Epithelial cell of proximal tubule (primary cell): ENCODE measurements around the gene NUP210. TPM values are rescaled to one million over a fixed set of nuclear protein-coding genes. Genes with fewer than 3 reads are reported as not detected.

Experiments
- DNase-seq: peaks from one replicate; pipeline ENCODE4 v3.0.0-alpha.2; 2011; ENCODE audit warnings: low read depth
- H3K4me3 ChIP-seq: 2 replicates; pipeline ENCODE4 v1.5.1; 2011; ENCODE audit warnings: low read depth, mild to moderate bottlenecking, low read length
- total RNA-seq: library from RNA; depleted of rRNA; stranded (reverse); fragments of >200 nt; gene quantifications from 2 replicates; pipeline ENCODE4 v1.2.3, GENCODE V29; 2015
- TF ChIP-seq, protein P1 (sequence below): conservative IDR thresholded peaks from 2 replicates; pipeline ENCODE4 v1.5.1; 2012; ENCODE audit warnings: low read depth, mild to moderate bottlenecking, low read length

The NUP210 gene
- total RNA-seq, 1 donor from 2014 or later = 40.1 TPM

DNA sequence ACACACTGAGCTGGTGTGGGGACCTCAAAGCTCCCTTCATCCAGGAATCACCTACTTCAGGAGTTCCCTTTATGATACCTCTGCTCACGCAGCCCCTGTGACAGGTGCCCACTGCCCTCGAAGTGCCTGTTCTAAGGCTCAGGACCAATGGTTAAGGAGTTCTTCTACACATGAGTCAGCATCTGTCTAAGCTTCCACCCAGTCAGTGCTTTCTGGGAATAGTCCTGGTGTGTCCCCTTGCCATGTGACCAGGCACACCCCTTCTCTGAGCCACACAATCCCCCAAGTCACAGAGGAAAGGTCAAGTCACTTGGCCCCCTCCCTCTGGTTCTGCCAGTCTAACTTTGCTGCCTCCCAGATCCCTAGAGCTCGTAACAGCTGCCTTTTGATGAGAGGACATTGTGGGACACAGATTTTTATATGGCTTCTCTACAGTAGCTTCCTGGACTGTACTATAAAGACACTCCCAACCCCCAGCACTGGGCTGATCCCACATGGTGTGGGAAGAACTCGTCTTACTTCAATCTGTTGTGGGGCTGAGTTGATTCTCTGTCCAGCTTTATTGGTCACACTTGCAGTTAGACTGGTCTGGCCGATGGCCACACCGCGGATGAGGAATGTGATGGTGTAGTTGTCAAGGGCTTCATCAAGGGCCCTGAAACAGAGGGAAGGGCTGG, 78.8 kb downstream of the NUP210 start:
- no peak overlapping the region for H3K4me3 ChIP-seq
- no peak for DNase-seq
- TF ChIP-seq, protein P1, sequence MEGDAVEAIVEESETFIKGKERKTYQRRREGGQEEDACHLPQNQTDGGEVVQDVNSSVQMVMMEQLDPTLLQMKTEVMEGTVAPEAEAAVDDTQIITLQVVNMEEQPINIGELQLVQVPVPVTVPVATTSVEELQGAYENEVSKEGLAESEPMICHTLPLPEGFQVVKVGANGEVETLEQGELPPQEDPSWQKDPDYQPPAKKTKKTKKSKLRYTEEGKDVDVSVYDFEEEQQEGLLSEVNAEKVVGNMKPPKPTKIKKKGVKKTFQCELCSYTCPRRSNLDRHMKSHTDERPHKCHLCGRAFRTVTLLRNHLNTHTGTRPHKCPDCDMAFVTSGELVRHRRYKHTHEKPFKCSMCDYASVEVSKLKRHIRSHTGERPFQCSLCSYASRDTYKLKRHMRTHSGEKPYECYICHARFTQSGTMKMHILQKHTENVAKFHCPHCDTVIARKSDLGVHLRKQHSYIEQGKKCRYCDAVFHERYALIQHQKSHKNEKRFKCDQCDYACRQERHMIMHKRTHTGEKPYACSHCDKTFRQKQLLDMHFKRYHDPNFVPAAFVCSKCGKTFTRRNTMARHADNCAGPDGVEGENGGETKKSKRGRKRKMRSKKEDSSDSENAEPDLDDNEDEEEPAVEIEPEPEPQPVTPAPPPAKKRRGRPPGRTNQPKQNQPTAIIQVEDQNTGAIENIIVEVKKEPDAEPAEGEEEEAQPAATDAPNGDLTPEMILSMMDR = no peak

- DNase-seq = no peak
- TF ChIP-seq, protein P1 = no peak
Observed at GRCh38 chr3:13339833-13340232, 80.3 kb downstream of the NUP210 start.

DNA sequence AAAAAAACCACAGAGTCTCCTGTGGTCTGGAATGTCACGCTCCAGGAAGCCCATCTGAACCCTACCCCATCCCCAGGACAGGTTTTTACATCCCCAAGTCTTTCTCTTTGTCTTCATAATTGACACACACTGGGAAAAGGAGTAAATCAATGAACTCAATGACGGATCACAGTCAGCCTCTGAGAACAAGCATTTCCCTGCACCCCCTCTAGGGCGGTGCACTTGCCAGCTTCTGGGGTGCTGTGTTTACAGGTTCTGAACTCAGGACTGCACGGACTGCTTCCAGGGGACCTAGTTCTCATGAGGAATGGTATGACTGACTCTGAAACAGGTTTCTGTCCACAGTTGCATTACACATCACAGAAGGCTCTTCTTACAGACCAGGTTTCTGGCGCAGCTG, 81.1 kb downstream of the NUP210 start:
- no peak overlapping the region for H3K4me3 ChIP-seq
- no peak for DNase-seq
- TF ChIP-seq, protein P1 = no peak

More at GRCh38 chr3:13339833-13340232, 80.3 kb downstream of the NUP210 start:
- H3K4me3 ChIP-seq = no peak overlapping the region

DNA sequence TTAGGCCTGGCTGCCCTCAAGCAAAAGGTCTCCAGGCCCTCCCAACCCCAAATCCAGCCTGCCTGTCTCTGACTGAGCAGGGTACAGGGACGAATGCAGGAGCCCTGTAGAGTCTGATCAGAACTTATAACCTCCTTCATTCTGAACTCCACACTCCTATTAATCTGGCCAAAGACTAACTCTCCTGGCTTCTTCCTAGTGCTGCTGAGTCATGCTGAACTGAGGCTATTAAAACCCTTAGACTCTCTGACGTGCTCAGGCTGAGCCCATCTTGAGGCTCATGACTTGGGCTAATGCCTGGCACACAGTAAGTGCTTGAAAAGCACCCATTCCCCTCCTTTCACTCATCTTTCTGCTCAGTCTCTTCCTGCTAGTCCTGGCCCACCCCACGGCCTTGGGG, 81.9 kb downstream of the NUP210 start:
- H3K4me3 ChIP-seq = no peak overlapping the region
- no peak for DNase-seq
- TF ChIP-seq, protein P1 = no peak

DNA sequence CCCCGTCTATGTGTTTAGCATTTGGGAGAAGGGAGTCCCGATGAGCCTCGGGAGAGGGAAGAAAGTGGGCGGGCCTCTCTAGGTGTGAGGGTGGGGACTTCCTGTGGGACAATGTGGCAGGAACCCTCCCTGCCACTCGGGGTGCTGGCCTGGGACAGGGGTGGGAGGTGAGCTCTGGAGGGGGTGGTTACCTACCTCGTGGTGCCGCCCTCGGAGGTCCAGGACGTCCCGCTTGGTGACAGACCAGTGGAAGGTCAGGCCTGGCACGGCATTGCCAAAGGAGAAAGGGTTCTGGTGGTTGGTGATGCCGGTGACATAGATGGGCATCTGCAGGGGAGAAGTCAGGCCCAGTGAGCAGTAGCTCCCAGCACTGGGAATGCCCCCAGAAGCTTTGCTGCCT, 83.5 kb downstream of the NUP210 start:
- no peak overlapping the region for H3K4me3 ChIP-seq

GRCh38 chr3:13335503-13335902, 84.6 kb downstream of the NUP210 start:
- TF ChIP-seq, protein P1 = no peak
- no peak overlapping the region for H3K4me3 ChIP-seq
- no peak for DNase-seq

More for the DNA sequence above, 83.5 kb downstream of the NUP210 start:
- no peak for DNase-seq
- TF ChIP-seq, protein P1 = no peak

- no peak for DNase-seq
- TF ChIP-seq, protein P1 = no peak
- no peak overlapping the region for H3K4me3 ChIP-seq
Observed at GRCh38 chr3:13335059-13335458, 85.1 kb downstream of the NUP210 start.
